SHP77 (cell line): ENCODE data around the gene MRPS14.
"Not testable (repeated sequence)": the region's sequence is repeated elsewhere in the genome, so short reads cannot be mapped to it uniquely, and the experiment has no call there.

ENCODE experiments used
- DNase-seq, 2 experiments: peaks; one replicate each; lab custom pipeline; 2025; lab: John Stamatoyannopoulos, UW

Gene MRPS14

DNA sequence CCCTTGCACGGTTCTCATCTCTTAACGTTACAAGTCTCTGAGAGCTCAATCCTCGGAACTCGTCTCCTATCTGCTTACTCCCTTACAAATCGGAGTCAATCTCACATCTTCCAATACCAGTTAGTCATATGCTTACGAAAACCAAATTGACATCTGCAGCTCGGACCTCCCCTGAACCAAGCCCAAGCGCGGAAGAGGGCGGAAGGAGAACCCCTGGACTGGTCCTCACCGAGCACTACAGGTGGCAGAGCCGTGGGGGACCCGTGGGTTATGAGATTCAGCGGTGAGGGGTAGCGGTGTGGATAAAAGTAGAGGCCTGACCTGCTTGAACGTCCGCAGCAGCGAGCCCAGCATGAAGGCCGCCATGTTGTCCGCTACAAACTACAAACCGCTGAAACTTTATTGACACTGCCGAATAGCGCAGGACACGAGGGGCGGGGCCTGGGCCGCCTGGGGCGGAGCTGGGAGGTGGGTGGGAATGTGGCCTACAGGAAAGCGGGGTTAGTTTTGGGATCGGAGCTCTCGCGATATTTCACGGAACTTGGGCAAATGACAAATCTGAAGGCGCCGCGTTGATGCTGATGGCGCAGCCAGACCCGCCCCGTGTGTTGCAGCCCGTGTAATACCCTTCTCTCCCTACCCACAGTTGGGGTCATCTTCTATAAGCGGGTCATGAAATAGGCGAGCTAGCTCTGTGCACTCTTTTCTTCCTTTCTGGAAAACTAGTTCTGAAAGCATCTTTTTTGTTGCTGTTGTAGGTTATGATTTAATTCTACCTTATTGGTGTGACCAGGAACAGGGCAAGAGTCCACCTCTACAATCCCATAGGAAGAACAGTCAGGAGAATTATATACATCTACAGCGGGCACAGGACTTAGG is at the start of gene MRPS14:
Gene MRPS14 (minus strand): TSS at position 383 of the 879 bp plus-strand sequence. CDS start 17 bp downstream, at position 366.
- DNase-seq: peak; percentile 96

- peak in 1 of 2 experiments; percentile 21 for DNase-seq
Measured at GRCh38 chr1:175072099-175072951, 49.1 kb upstream of the MRPS14 start.

GRCh38 chr1:175071276-175071943 is 48.2 kb upstream of the MRPS14 start:
- no peak for DNase-seq

DNA sequence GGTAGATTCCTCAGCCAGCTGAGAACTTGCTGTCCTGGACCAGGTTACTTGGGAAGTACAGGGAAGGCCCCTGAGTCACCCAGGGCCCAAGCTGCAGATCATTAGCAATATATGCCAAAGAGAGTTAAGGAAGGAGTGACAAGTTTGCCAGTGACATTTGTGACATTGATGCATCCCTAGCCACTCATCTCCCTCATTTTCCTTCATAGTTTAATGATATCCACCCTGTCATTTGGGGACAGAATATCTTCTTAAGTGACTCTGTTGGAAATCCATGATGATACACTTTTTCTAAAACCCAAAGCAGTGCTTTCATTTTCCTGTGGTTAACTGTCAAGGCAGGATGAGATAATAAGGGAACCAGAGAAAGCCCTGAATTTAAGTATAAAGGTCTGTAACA is 47.6 kb upstream of the MRPS14 start:
- DNase-seq: no peak

GRCh38 chr1:175067362-175068106 is 44.3 kb upstream of the MRPS14 start, which contains the start of gene TNN:
Gene TNN, plus strand, starts transcription at chr1:175067833. Its CDS starts 9,586 bp downstream, at chr1:175077419.
- no peak for DNase-seq

DNA sequence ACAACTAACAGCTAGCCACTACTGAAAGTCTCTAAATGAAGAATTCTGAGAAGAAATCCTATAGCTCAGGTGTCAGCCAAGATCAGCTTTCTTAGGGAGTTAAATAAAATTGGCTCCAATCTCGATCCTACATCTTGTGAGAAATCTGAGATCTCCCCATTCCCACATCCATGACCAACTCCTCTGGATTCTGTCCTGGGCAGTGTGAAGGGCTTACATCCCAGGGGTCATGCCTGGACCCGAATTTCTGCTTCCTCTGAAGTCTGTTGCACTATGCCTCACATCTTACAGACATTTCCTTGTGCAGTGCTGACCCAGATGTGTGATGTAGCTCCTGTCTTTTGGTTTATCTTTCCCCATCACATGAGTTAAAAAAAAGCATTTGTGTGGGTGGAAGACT is 39.6 kb upstream of the MRPS14 start:
- no peak for DNase-seq

- no peak for DNase-seq
Measured at GRCh38 chr1:175062339-175062738, 39.1 kb upstream of the MRPS14 start.

DNA sequence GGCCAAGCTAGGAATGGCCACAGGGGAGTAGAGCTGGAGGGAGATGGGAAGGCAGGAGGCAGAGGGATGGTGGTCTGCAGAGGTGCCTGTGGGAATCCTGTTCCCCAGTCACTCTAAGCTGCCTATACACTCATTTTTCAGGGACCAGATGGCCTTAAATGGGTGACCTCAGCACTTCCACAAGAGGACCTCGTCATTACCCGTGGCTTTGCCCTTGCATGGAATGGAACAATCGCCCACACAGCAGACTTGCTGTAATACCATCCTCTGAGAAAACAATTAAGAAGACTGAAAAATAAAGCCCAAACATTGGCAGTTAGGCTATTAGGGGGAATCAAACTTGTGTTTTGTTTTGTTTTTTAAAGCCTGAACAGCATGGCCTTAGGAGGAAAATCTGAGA is 31.5 kb upstream of the MRPS14 start:
- no peak for DNase-seq

DNA sequence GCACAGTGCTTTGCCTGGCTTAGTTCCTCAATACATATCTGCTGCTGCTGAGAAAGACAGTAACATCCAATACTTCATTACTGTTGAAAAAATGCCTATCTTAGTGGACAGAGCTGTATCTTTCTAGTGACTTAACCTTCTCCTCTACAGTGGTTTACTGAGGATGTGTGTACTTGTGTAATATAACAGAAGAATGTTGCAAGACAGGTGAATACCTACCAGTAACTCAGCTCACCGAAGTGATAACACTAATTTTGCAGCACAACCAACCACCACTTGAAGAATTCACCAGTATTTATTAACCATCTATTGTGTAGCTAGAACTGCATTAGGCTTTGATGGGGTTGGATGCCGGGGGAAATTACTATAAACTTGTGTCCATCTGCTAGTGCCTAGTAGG is 27.8 kb upstream of the MRPS14 start:
- DNase-seq: no peak

- DNase-seq: no peak
Measured at GRCh38 chr1:175045519-175045918, 22.3 kb upstream of the MRPS14 start.

- no peak for DNase-seq
Measured at GRCh38 chr1:175045097-175045496, 21.9 kb upstream of the MRPS14 start.

DNA sequence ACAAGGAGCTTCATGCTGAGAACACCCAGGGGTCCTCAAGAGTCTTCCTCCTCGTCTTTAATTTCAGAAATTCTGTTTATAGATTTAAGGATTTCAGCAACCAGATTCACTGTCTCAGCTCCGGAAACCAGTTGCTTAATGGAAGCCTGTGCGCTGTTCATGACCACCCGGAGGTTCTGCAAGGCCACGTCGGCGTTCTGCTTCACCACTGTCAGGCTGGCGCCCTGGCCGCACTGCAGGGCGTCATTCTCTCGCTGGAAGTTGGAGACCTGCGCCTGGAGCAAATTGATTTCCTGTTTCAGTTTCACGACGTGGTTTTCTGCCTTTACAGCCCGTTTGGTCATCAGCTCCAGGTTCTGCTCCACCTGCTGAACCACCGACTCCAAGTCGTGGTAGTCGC is 21.4 kb upstream of the MRPS14 start:
- not testable (repeated sequence) for DNase-seq

DNA sequence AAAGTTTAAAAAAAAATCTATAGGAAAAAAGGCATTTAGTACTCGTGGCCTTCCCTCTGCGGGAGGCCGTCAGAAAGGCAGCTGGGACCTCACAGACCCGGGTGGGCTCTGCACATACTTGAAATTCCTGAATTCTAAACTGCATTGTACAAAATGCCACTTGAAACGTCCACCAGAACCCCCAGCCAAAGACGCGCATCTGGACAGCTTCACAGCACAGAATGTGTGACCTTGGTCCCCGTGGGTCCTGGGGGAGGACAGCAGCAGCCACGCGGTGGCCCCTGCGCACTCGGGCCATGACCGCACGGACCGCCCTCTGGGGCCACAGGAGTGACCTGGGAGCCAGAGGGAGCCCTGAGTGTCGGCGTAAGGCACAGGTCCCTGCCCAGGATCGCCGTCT is 20.6 kb upstream of the MRPS14 start:
- DNase-seq: no peak

DNA sequence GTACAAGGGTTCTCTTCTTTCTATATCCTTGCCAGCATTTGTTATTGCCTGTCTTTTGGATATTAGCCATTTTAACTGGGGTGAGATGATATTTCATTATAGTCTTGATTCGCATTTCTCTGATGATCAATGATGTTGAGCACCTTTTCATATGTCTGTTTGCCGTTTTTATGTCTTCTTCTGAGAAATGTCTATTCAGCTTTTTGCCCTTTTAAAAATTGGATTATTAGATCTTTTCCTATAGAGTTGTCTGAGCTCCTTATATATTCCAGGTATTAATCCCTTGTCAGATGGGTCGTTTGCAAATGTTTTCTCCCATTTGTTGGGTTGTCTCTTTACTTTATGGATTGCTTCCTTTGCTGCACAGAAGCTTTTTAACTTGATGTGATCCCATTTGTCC is 19.4 kb upstream of the MRPS14 start:
- DNase-seq: no peak

- DNase-seq: peak in 1 of 2 experiments; percentile 2
Measured at GRCh38 chr1:175040324-175040879, 17.2 kb upstream of the MRPS14 start.

- DNase-seq: no peak
Measured at GRCh38 chr1:175037416-175037815, 14.2 kb upstream of the MRPS14 start.

DNA sequence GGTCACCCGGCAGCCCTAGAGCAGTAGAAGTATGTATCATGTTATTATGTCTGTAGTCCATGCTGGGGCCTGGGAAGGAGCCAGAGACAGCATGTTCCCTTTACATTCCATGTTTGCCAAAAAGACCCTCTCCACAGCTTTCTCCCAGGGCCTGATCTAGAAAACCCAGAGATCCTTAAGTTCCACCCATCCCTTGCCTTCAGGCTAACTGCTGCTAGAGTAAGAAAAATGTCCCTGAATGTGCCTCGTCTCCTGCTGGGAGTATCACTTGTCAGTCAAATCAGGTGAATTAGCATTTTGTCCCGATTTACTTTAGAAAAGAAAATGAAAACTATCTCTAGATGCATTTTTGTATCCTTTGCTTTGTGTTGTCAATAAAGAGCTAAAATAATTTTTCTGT is 13.3 kb upstream of the MRPS14 start:
- DNase-seq: no peak

DNA sequence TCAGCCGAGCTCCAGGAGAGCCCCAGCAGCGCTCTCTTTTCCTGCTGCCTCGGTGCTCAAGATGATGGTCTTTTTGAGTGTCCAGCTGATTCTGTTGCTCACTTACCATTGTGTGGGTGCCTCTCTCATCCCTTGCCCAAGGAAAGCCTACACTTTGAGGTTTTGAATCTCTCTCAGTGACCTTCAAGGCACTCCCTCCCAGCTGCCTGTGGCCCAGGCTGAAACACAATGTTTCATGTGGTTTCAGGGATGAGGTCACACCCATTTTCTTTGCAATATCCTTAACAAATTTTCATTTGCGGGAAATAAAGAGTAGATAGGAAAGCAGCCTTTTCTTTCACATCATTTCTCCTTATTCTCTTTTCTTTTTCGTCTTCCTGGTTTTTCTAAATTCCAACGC is 12.6 kb upstream of the MRPS14 start:
- no peak for DNase-seq

DNA sequence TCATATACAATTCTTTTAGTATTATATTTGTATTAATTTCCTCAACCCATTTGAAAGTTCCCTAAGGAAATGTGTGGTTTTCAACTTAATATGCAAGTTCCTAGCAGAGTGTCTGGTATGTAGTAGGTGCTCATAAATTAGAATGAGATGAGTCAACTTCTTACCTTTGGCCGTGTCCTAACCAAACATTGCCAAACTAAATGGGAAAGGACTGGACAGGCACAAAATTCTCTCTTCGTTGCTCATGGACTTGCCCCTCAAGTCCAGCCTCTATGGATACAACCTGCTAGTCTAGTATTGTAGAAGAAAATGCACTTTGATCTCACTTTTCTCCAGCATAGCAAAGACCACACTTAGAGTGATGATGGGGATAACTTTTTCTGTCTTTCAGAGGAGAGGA is 11.6 kb upstream of the MRPS14 start:
- no peak for DNase-seq

DNA sequence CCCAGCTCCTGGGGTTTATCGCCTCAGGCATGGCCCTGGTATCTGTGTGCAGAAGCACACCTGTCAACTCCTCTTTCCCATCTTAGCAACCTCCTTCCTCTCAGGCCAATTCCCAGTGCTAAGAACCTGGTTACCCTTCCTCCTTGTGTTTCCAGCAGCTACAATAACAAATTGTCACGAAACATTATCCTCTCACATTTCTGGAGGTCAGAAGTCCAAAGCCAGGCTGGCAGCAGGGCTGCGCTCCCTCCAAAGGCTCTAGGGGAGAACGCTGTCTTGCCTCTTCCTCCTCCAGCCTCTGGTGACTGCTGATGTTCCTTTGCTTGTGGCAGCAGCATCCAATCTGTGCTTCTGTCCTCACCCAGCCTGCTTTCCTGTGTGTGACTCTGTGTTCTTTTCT is 10.7 kb upstream of the MRPS14 start:
- no peak for DNase-seq

- DNase-seq: no peak
Measured at GRCh38 chr1:175024773-175025172, 1.5 kb upstream of the MRPS14 start.
